Muscle of arm (tissue), 12 donors: ENCODE measurements around the gene UQCR11. TPM values are rescaled to one million over a fixed set of nuclear protein-coding genes. Genes with fewer than 3 reads are reported as not detected.

ENCODE experiments used
- DNase-seq: peaks from one replicate; pipeline ENCODE4 v3.0.0-alpha.2; 2013
- polyA plus RNA-seq, 12 donors: library from polyadenylated mRNA; unstranded; fragments of 120-200 nt; gene quantifications; one replicate each; pipeline ENCODE4 v1.2.1, GENCODE V29; 2013; ENCODE audit not compliant: insufficient read length in 12 of 12

Gene UQCR11
- polyA plus RNA-seq, 12 donors: 49.0 to 127 (median 106) TPM; not detected in 1

DNA sequence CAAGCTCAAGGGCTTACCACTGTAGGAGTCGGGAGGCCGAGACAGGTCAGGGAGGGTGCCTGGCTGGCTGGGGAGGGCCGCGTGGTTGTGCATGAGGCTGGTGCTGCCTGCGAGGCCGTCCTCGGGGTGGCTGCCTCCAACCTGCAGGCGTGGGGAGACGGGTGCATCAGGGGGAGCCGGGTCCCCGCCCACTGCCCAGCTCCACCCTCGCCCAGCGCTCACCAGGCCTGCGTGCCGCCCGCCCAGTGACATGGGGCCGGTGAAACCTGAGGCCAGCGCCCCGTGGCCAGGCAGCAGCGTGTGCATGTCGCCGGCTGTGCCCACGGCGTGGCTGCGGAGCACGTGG is 13.8 kb upstream of the UQCR11 start:
- DNase-seq: no peak

DNA sequence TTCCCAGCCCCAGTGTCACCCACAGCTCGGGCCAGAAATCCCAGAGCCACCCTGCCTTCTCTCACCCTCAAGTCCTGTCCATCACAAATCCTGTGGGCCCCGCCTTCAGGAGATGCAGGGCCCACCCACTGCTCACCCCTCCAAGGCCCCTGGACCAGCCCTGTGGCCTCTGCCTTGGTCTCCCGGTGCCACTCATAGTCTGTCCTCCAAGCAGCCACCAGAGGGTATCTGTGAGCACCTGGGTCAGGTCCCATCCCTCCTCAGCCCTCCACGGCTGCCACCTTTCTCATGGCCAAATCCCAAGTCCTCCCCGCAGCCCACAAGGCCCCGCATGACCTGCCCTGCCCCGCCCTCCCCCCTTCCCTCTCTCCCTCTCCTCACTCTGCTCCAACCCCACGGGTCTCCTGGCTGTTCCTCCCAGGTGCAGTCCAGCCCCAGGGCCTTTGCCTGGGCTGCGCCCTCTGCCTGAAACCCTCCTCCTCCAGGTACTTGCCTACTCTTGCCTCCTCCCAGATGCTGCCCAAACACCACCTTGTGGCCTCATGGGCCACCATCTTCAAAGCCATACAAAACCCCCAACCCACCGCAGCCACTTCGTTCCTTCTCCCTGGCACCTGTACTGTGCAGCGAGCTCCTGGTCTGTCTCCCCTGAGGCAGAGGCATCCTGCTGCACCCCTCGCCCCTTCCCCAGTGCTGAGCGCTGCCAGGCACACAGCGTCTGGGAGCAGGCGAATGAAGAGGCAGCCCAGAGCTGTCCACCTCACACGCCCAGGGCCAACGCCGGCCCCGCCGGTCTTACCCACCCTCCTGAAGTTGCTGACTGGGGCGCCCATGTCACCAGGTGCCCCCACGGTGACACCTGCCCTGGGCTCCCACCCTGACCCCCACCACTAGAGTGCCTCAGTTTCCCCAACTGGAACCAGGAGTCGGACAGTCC is 13.2 kb upstream of the UQCR11 start:
- no peak for DNase-seq

DNA sequence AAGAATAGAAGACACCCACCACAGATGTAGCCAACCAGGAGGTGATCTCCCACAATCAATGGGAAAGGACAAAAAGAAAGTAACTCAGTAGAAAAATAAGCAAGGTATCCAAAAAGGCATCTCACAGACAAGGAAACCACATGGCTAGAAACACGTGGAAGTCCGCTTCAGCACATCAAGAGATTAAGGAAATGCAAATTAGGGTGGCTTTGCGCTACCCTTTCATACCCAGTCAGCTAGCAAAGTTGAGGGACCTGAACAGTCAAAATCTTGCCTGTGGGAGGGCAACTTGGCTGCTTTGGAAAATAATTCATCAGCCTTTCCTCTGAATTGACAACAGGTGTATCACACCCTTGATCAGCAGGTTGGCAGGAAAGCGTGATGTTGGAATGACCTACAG is 11.6 kb upstream of the UQCR11 start:
- DNase-seq: no peak

DNA sequence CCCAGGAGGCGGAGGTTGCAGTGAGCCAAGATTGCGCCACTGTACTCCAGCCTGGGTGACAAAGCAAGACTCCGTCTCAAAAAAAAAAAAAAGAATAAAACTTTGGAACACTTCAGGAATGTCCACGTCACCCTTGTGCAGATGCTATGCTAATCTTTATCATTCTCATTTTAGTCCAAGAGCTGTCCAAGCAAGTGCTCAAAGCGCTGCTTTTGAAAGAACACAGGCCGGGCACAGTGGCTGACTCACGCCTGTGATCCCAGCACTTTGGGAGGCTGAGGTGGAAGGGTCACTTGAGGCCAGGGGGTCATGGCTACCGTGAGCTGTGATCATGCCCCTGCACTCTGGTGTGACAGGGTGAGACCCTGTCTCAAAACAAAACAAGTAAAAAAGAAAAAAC is 11.1 kb upstream of the UQCR11 start:
- DNase-seq: no peak

DNA sequence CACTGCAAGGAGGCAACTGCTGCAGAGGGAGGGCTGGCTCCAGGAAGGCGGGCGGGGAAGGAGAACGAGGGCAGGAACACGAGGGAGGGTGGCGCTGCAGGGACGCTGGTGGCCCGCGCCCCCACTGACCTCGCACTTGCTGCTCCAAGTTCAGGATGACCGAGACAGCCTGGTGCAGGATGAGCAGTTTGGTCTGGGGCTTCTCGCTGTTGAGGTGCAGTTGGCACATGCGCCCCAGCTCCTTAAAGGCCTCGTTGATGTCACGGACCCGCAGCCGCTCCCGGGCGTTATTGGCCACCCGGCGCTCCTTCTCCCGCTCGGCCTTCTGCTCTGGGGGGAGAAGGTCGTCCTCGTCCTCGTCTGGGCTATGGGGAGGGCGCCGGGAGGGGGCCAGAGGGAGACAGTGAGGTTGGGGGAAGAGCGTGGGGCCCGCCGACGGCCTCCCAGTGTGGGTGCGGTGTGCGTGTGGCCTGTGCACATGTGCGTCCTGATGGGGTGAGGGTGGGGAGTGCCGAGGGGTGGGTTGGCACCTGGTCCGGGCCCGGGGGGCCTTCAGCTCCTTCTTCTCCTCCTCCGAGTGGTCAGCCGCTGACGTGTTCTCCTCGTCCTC is 10.0 kb upstream of the UQCR11 start:
- DNase-seq: no peak

DNA sequence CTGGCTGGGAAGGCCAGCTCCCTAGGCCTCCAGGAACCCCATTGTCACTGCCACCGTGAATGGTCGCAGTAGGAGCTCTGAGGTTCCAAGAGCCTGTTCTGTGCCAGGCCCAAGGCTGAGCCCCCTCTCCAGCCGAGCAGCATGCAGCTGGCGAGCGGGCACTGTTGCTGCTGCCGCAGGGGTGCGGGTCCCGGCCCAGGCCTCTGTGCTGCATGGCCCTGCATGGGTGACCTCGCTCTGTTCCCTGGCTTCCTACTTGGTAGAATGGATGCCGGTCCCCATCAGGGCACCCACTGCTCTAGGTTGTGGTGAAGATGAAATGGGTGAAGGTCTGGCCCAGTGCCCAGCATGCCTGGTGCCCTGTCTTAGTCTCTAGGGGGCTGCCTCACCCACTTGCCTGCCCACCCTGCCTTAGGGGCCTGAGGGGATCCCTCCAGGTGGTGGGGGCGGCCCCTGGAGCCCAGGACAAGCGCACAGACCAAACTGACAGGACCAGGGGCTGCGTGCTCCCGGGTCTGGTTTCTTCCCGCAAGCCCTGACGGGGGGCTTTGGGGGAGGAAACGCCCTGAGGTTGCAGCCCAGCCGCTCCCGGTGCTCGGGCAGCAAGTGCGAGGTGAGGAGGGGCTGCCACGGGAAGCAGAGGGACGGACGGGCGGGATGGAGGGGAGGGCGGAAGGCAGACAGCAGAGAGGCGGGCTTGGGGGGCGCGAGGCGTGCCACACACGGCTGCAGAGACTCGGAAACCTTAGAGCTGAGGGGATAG is 8.7 kb upstream of the UQCR11 start:
- no peak for DNase-seq

DNA sequence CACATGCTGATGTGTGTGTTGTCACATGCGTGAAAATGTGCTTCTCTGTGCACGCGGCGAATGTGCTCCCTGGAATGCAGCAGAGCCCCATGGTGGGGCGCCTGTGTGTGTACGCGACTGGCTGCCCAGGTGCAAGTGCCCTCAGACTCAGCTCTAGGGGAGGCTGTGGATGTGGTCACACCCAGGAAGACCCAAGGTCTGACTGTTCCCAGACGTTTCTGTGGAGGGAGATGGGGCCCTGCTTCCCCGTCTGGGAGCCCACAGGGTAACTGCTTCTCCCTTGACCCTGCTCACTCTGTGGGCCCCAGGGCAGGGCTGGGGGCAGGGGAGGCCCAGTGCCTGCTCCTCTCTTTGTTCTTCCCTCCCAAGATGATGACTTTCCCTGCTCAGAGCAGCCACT is 7.9 kb upstream of the UQCR11 start:
- DNase-seq: no peak

DNA sequence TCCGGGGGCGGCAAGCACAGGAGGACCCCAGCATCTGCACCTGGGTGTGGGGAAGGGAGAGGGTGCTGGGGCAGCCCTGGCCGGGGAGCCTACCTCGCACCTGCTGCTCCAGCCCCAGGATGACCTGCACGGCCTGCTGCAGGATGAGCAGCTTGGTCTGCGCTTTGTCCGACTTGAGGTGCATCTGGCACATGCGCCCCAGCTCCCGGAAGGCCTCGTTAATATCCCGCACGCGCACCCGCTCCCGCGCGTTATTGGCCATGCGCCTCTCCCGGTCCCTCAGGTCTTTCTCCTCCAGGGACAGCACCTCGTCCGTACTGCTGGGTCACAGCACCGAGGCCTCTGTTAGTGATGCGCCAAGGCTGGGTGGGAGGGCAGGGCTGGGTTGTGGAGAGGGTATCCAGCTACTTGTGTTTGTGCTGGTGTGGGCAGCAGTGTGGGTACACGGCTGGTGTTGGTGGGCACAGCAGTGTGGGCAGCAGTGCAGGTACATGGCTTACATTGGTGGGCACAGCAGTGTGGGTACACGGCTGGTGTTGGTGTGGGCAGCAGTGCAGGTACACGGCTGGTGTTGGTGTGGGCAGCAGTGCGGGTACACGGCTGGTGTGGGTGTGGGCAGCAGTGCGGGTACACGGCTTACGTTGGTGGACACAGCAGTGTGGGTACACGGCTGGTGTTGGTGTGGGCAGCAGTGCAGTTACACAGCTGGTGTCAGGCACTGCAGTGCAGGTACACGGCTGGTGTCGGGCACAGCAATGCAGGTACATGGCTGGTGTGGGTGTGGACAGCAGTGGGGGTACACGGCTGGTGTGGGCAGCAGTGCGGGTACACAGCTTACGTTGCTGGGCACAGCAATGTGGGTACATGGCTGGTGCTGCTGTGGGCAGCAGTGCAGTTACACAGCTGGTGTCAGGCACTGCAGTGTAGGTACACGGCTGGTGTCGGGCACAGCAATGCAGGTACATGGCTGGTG is 7.1 kb upstream of the UQCR11 start:
- DNase-seq: no peak

DNA sequence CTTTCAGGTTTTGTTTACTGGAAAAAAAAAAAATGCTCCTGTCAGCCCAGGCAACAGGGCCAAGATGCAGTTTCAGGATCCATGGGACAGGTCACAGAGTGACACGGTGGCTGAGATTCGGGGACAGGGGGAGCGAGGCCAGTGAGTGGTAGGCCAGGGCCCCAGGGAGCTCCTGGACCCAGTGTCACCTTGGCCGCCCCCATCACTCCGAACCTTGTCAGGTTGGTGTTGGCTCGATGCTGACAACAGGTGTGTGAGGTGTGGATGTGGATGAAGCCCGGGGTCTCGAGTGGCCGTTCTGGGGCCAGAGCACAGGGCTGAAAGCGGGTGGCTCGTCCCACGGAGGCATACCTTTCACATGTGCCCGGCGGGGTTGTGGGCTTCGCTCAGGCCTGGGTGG is 6.1 kb upstream of the UQCR11 start:
- no peak for DNase-seq

DNA sequence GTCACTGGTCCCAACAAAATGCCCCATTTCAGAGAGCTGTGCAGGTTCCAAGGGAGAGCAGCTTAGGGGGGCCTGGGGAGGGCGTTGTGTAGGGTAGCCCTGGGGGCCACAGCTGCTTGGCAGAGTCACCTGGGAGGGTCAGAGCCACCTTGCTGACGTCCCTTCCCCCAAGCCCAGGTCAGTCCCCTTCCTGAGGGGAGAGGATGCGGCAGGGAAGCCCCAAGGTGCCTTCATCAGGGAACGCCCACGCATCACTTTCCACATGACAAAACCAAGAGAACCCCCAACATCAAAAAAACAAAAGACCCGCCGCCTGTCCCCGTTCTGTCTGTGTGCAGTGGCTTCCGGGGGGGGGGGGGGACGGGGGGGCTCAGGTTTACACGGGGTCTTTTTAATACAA is 5.3 kb upstream of the UQCR11 start:
- DNase-seq: no peak

DNA sequence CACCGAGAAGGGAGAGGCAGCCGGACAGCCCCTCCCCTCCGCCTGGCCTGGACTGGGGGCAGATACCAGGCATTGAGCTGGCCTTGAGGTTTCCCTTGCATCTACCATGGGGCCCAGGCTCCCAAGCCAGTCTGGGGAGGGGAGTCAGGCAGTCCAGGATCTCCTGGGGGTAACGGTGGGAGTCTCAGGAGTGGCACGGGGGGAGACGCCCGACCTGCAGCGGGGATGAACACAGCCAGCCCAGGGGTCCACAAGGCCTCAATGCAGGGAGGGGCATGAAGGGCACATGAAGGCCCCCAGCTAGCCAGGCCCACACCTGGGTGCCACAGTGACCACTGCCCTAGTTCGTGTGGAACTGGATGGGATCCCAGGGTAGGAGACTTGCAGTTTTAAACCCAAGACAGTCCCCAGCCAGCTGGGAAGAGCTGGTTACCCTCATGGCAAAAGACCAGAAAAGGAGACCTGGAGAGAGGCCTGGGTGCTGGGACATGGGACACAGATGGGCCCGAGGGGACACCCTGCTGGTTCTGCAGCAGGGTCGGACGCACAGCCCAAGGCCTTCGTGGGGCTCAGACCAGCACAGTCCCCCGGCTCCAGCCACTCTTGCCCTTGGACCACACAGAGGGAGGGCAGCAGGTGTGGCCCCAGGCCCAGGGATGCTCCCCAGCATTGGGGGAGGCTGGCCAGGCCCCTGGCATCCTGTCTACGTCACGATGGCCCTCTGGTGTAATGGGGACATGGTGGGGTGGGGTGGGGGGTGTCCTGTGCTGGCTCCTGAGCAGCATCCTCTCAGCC is 4.6 kb upstream of the UQCR11 start:
- DNase-seq: no peak

DNA sequence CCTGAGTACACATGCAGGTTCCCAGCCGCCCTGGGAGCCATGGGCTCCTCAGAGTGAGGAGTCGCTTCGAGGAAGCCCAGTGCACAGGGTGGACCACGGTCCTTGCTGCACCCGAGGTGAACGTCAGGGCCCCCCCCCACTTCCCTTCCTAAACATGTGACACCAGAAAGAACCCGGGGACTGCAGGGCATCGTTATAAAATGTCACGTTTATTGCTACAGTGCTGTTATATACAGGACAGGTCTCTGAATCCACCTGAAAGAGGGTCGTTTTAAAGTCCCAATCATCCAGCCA is 3.8 kb upstream of the UQCR11 start:
- DNase-seq: no peak

DNA sequence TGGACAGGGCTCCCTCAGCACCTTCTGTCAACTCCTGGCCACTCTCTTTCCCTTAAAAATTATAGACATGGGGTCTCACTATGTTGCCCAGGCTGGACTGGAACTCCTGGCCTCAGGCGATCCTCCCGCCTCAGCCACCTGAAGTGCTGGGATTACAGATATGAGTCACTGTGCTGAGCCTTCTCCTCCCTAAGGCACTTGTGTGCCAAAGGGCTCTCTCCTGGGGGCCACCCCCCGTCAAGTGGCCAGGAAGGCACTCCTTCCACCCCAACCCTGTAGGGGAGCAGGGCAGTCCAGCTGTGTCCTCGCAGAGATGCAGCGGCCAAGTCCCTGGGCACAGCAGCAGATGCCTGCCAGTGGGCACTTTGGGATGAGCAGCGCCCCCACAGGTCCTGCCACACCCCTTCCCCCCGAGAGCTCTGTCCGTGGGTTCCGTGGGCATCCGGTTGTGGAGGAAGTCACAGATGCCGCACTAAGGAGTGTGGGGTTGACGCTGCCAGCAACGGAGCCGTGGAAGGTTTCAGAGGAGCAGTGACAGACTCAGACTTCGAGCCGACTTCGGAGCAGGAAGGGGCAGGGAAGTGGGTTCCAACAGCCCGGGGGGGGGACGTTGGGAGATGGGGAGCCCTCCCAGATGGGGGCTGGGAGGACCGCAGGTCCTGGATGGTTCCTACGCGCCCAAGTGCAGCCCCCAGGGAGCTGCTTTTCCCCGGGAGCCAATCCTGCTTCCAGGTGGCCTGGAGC is 3.3 kb upstream of the UQCR11 start:
- no peak for DNase-seq

DNA sequence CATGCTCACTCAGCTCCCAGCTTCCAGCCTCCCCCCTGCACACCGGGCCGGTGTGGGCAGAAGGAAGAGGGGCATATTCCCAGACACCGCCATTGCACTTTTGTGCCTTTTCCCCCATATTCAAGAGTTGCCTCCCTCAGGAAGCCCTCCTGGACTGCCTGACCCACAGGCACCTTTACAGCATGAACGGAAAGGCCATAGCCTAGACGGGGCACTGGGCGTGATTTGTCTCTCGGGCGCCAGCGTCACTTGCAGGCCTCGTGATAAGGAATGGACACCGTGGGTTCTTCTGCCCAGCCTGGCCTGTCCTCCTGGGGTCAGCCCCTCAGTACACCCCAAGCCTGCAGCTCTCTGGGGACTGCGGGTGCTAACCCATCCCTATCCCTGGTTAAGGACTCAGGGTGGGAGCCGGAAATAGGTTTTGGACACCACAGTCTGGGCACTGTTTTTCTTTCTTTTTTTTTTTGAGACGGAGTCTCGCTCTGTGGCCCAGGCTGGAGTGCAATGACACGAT is 933 bp upstream of the UQCR11 start:
- no peak for DNase-seq

DNA sequence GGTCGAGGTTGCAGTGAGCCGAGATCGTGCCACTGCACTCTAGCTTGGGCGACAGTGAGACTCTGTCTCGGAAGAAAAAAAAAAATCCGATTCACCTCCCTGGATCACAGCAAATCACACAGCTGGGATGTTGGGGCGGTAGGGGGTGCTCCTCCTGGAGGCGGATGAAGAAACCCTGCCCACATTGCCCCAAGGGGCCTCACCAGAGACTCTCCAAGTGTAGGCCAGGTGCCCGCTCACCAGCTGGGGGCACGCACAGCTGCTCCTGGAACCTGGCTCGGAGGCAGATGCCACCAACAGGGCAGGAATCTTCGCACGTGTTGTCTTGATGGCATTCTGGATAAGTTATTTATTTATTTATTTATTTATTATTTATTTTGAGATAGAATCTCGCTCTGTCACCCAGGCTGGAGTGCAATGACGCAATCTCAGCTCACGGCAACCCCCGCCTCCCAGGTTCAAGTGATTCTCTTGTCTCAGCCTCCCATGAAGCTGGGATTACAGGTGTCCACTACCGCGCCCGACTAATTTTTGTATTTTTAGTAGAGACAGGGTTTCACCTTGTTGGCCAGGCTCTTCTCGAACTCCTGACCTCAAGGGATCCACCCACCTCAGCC is 3.1 kb downstream of the UQCR11 start:
- DNase-seq: no peak

DNA sequence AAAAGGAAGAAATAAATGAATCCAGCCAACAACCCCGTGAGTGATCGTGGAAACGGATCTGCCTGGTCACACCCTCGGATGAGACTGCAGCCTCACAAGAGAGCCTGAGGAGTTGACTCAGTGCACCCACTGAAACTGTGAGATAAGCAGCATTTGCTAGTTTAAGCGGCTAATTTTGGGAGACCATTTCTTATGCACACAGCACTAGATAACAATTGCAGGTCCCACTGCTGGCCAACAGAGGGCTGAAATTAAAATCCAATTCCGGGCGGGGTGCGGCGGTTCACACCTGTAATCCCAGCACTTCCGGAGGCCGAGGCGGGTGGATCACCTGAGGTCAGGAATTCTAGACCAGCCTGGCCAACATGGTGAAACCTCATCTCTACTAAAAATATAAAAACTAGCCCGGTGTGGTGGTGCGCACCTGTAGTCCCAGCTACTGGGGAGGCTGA is 3.6 kb downstream of the UQCR11 start:
- DNase-seq: no peak

DNA sequence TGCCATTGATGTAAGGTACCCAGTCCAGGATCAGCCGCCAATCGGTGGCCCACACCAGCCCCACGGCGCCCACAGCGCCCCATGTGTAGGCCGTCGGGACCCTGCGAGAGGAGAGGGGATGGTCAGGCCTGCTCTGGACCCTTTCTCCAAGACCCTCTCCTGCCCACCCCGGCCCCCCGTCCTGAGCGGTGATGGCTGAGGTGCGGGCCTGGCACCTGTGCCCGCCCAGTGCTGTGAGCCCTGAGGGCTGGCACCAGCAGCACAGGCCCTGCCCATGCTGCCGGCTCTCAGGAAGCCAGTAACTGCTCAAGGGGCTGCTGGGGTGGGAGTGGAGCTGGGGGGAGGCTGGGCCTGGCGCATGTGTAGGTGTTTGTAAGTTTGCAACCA is 5.8 kb downstream of the UQCR11 start:
- DNase-seq: no peak

DNA sequence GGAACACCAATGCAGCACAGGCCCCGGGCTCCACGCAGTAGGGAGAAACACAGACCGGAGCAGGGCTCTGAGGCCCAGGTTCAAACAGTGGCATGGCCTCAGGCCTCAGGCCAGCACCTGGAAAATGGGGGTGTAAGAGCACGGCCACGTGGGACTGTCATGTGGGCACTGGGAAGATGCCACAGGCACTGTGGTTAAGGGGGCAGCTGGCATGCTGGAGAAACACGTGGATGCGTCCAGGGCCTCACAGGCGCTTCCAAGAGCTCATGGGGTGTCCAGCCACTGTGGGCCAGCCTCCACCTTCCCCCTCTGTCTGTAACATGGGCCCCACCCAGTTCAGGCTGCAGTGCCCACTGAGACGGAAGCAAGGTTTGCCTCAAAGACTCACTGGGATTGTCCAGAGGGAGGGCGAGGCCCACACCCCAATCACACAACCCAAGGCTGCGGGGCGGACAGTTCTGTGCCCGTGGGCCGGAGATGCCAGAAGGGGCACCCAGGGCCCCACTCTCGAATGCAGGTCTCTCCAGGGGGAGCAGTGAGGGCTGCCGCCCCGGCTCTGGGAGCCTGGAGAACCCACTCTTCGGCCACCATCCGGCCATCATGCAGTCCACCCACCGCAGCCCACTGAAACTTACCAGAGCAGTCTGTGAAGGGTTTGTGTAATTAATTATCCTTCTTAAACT is 6.3 kb downstream of the UQCR11 start:
- DNase-seq: no peak

DNA sequence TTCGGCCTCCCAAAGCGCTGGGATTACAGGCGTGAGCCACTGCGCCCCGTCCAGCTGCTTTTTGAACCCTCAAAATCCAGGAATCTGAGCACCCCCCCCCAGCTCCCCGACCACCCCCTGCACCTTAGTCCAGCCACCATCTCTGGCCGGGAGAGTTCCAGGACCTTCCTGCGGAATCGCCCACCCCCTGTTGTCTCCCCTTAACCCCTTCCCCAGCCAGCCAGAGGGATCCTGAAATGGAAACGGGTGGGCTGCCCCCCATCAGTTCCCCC is 11.8 kb downstream of the UQCR11 start:
- DNase-seq: no peak
